GM12874 (cell line): ENCODE data around the gene NT5C2.

Experiments used
- CTCF ChIP-seq: IDR thresholded peaks from 2 replicates; pipeline ENCODE4 v1.5.1; 2011; ENCODE audit warnings: low read depth, mild to moderate bottlenecking, control low read depth, low read length, moderate library complexity; ENCODE audit not compliant: insufficient read depth

The NT5C2 gene

GRCh38 chr10:103227416-103227815, 34.3 kb upstream of the NT5C2 start:
- TF ChIP-seq CTCF: no peak

GRCh38 chr10:103225939-103226338, 32.9 kb upstream of the NT5C2 start:
- no peak for TF ChIP-seq CTCF

GRCh38 chr10:103224133-103224532, 31.1 kb upstream of the NT5C2 start:
- TF ChIP-seq CTCF: no peak

GRCh38 chr10:103215601-103216000, 22.5 kb upstream of the NT5C2 start:
- no peak for TF ChIP-seq CTCF

GRCh38 chr10:103207141-103207540, 14.1 kb upstream of the NT5C2 start:
- no peak for TF ChIP-seq CTCF

GRCh38 chr10:103204353-103205255, 11.5 kb upstream of the NT5C2 start:
- TF ChIP-seq CTCF: no peak

GRCh38 chr10:103203466-103203865, 10.4 kb upstream of the NT5C2 start:
- TF ChIP-seq CTCF: no peak
